GM12892 (cell line): Measurements from ENCODE around the gene TMEM100.

Source experiments
- POLR2A ChIP-seq: IDR thresholded peaks from 2 replicates; pipeline ENCODE4 v1.6.1; 2011; ENCODE audit warnings: low read depth, low read length, control low read depth
- POLR2AphosphoS5 ChIP-seq: IDR thresholded peaks from 2 replicates; pipeline ENCODE4 v1.6.1; 2011; ENCODE audit warnings: low read depth, low read length, control low read depth
- TAF1 ChIP-seq: IDR thresholded peaks from 2 replicates; pipeline ENCODE4 v1.6.1; 2011; ENCODE audit warnings: low read depth, mild to moderate bottlenecking, control low read depth, low read length, borderline replicate concordance

- TF ChIP-seq POLR2A (no peak), POLR2AphosphoS5 (no peak), TAF1 (no peak)
These were observed 13.2 kb downstream of the TMEM100 start for GRCh38 chr17:55709440-55709839.
